ENCODE results near the gene ALG14.
"Not testable (repeated sequence)": the region's sequence is repeated elsewhere in the genome, so short reads cannot be mapped to it uniquely, and the experiment has no call there.

The ALG14 gene

GRCh38 chr1:95086949-95087533 lies 14.3 kb upstream of the ALG14 start:
- DNase-seq: peak; percentile 96

- no peak for DNase-seq
These were observed 12.6 kb upstream of the ALG14 start for GRCh38 chr1:95085376-95085775.

DNA sequence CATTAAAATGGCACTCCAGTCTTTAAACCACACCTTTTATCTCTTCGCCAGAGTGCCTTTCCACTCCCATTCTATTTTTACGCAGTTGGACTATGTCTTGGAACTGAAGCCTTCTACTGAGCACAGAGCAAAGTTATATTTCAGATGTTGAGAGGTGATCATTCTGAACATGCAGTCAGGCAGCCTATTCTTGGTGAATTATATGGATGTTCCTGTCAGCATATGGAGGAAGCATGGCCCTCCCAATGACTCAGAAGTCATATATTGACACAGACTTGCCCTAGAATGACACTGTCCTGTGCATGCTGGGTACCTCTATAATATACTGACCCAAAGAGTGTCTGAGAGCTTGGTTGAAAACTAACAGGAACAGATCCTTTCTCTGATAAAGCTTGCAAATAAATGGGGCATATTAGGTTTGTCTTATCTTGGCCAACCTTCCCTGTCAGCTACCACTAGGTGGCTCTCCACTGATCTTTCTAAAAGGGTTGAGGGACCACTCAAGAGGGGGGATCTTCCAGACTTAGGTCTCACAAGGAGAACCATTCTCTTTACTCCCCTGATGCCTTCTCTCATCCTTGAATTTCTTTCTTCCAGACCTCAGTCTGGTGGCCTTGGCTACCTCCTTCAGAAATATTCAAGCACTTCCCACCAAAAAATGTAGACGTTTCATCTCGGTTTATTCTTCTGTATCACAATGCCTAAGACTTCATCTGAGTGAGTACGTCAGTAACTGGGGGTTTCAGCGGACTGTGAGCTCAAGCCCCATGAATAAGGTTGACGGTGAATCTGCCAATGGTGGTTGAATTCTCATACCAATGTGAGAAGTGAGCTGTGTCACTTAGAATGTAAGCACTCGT lies 11.8 kb upstream of the ALG14 start:
- DNase-seq: peak; percentile 31

DNA sequence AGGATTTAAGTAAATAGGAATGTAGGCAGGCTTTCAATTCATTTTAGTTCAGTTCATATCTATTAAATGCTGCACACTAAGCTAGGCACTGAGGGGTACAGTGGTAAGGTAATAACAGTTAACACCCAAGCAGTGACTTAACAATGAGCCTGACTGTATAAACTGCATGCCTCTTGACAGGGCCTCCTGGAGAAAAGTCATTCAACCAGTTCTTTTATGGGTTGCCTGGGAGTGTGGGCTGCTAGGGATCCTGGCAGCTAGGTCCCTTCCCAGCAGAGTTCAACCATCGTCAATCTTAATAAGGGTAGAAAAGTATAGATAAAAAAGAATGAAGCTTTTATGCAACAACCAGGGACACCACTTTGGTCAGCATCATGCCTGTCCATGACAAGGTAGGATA lies 8.1 kb upstream of the ALG14 start:
- no peak for DNase-seq

GRCh38 chr1:95080446-95080845 lies 7.7 kb upstream of the ALG14 start:
- DNase-seq: no peak

DNA sequence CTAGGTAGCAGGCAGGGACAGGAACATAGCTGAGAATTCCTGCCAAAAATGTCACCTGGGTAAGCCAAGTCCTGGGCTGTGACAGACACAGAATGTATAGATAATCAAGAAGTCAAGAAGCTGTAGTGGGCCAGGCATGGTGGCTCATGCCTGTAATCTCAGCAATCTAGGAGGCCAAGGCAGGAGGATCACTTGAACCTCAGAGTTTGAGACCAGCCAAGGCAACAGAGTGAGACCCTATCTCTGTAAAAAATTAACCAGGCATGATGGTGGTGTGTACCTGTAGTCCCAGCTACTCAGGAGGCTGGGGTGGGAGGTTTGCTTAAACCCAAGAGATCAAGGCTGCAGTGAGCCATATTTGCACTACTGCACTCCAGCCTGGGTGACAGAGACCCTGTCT lies 3.3 kb upstream of the ALG14 start:
- no peak for DNase-seq

- DNase-seq: no peak
These were observed 695 bp upstream of the ALG14 start for GRCh38 chr1:95073446-95073845.

- no peak for DNase-seq
These were observed 634 bp downstream of the ALG14 start for GRCh38 chr1:95072117-95072516.

GRCh38 chr1:95071539-95071938 lies 1.2 kb downstream of the ALG14 start:
- DNase-seq: no peak

- no peak for DNase-seq
These were observed 3.0 kb downstream of the ALG14 start for GRCh38 chr1:95069710-95070093.

DNA sequence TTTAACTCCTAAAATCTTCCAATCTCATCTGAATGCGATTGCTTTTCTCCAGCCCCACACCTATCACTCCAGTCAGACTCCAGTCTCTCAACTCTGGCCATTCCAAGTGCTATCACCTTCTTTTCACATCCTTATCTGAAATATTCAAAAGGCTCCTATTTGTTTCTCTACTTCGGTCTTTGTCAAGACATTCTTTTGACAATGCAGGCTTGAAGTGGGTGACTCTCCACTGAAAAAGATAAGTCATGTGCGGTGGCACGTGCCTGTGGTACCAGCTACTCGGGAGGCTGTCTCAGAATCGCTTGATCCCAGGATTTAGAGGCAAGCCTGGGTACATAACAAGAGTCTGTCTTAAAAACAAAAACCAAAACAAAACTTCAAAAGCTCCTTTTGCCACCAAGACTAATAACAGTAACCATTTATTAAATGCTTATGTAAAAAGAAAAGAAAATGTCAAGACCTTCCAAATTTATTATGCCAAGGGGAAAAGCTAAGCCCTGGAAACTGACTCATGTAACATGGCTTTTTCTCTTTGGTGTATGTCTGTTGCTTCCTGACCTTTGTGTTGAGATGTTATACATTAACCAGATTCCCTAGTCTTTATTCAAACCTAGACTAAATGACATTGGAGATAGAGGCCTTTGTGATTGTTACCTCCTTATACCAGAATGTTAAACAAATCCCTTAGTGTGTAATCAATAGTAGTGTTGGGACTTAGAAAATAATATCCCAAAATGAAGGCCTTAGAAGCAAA lies 3.6 kb downstream of the ALG14 start:
- no peak for DNase-seq

DNA sequence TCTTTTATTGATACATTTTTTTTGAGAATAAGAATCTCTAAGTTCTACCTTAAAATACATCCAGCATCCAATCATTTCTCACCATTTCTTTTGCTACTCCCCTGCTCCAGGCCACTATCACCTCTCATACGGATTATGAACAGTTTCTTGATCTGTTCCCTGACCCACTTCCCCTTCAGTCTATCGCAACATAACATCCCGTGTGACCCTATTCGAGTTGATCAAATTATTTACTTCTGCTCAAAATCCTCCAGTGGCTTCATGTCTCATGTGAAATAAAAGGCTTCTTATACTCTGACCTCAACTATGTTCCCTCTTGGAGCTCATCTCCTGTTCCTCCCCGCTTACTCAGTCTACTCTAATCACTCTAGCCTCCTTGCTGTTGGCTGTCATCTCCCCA lies 5.2 kb downstream of the ALG14 start:
- DNase-seq: no peak

DNA sequence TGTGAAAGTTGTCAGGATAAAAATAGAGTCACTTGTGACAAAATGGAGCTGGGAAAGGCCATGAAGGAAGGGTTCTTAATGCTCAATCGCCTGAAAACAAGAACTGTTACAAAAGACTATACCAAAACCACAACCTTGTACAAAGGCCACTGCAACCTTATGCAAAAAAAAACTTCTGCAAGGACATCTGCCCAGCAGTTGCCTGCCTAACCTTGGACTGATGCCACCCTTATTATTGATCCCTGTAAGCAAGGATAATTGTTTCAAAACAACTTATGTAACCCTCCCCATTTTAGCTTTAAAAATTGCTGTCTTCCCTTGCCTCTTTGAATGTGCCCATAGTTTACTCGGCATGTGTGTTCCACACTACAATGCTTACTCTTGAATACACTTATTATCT lies 5.7 kb downstream of the ALG14 start:
- no peak for DNase-seq

- no peak for DNase-seq
These were observed 11.2 kb downstream of the ALG14 start for GRCh38 chr1:95061445-95062006.

DNA sequence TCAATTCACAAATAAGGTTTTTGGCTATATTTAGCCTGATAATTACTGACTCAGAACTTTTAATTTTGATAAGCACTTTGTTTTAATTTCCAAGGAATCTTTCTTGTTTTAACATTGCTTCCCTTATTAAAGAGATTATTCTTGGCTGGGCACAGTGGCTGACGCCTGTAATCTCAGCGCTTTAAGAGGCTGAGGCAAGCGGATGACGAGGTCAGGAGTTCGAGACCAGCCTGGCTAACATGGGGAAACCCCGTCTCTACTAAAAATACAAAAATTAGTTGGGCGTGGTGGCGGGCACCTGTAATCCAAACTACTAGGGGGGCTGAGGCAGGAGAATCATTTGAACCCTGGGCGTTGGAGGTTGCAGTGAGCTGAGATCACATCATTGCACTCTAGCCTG lies 13.8 kb downstream of the ALG14 start:
- DNase-seq: peak; percentile 27

GRCh38 chr1:95057351-95057750 lies 15.4 kb downstream of the ALG14 start:
- DNase-seq: no peak

DNA sequence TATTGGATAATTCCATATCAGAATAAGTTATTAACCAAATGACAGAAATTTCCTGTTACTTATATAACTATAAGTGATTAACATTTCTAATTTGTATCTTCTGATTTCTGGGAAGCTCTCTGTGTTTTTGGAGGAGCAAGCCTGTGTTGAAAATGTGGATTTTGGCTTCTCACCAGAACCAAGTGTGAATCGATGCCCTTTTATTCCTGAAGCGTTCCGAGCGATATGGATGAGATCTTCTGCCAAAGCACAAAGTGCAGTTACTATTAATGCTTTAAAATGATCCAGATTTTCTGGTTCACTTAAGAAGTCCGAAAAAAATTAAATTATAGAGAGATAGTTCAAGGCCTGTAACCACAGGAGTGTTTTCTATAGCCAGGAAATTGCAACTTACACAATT lies 22.8 kb downstream of the ALG14 start:
- no peak for DNase-seq

- no peak for DNase-seq
These were observed 24.4 kb downstream of the ALG14 start for GRCh38 chr1:95048317-95048716.

DNA sequence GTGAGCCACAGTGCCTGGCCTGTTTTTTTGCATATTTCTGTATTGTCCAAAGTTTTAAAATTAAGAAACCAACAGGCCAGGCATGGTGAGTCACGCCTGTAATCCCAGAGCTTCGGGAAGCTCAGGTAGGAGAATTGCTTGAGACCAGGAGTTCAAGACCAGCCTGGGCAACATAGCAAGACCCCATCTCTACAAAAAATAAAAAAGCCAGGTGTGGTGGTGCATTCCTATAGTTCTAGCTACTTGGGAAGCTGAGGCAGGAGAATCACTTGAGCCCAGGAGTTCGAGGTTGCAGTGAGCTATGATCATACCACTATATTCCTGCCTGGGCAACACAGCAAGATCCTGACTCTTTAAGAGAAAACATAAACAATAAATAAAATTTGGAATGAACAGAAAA lies 25.1 kb downstream of the ALG14 start:
- DNase-seq: not testable (repeated sequence)

DNA sequence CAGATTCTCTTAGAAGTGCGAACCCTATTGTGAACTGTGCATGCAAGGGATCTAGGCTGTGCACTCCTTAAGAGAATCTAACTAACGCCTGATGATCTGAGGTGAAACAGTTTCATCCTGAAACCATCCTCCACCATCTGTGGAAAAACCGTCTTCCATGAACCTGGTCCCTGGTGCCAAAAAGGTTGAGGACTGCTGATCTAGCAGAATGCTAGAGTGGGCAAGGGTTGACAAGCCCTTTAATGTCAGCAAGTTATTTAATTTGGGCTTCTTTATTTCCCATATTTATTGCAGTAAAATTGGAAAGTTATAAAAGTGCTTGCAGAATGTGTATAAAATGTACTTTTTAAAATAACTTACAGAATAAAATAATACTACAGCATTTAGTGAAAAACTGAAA lies 26.4 kb downstream of the ALG14 start:
- no peak for DNase-seq

DNA sequence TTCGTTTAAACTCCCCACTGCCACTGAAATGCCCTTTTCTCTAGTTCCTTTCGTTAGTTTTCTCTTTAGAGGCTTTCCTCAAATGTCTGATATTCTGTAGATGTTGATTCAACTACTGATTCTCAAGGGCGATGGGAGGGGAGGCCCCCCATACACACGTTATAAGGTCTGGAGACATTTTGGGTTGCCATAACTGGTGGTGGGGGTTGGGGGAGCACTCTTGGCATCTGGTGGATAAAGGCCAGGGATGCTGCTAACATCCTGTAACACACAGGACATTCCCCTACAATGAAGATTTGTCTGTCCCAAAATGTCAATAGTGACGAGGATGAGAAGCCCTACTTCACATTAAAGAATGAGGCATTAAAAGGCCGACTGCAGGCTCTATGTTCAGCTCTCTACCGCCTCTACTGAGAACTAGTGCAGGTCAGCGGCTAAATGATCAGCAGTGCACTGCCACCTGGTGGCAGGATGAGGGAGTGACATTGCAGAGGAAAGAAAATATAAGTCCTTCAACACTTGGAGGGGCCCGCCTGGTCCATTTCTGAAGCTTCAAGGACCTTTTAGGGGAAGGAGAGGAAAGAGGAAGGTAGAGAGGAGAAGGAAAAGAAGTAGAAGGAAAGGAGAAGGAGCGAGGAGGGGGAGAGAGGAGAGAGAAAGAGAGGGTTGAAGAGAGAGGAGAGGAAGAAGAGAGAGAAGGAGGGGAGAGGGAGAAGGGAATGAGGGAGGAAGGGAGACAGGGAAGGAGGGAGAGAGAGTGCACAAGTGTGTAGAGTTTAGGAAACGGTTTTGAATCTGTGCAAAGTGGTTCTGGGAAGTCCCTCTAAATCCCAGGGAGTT lies 29.4 kb downstream of the ALG14 start:
- peak; percentile 88 for DNase-seq

GRCh38 chr1:95042286-95042685 lies 30.5 kb downstream of the ALG14 start:
- DNase-seq: peak; percentile 48

Data from fibroblast of skin of scalp (primary cell).